HepG2 (cell line): Measurements from ENCODE around the gene HSDL2. TPM values are rescaled to one million over a fixed set of nuclear protein-coding genes. Genes with fewer than 3 reads are reported as not detected.

ENCODE experiments used
- ATAC-seq: fragments of 200-7000 bp; cut with Tn5 transposase; 3 replicates; pipeline ENCODE4 v1.9.1; 2020; ENCODE audit warnings: mild to moderate bottlenecking, moderate library complexity
- BruUV-seq: library from RNA; stranded (reverse); fragments of 400-500 nt; replicated peaks from 2 replicates; lab custom pipeline; 2021; lab: Mats Ljungman, UMichigan
- CTCF ChIA-PET: fragments of 300-600 bp; formaldehyde crosslinking; extraction: SDS; loops from one replicate; lab custom pipeline; 2021; ENCODE audit warnings: low total read pairs, inconsistent platforms, low intra/inter-chr PET ratio; lab: Yijun Ruan, JAX
- POLR2A ChIA-PET: fragments of 350-600 bp; sonication (Branson Sonifier 250); formaldehyde crosslinking; loops from one replicate; lab custom pipeline; 2020; ENCODE audit warnings: antibody characterized with exemption, inconsistent platforms; lab: Yijun Ruan, JAX
- DNase-seq: peaks from one replicate; pipeline ENCODE4 v3.0.0-alpha.2; 2015; ENCODE audit warnings: low spot score
- FAIRE-seq: peaks from 3 replicates; lab custom pipeline; 2011; peaks lifted over from hg19 to GRCh38; lab: Jason Lieb, UNC
- H2AFZ ChIP-seq: one replicate; pipeline ENCODE4 v1.6.1; 2011; ENCODE audit warnings: low read length, inconsistent platforms
- H3K27ac ChIP-seq: fragments of 300-600 bp; 3 replicates; pipeline ENCODE4 v1.8.0; 2011; ENCODE audit warnings: mixed run types, mild to moderate bottlenecking, mixed read lengths, low read length, inconsistent platforms; ENCODE audit not compliant: insufficient read depth; ENCODE audit errors: extremely low read length
- H3K27me3 ChIP-seq, 2 experiments: fragments of 200-600 bp in 1 of 2; 2 replicates in 1 of 2; 3 replicates in 1 of 2; pipeline versions ENCODE4 v1.6.0 to v1.8.0; 2011; ENCODE audit warnings: low read length in 2 of 2, mild to moderate bottlenecking in 2 of 2, moderate library complexity in 2 of 2, inconsistent platforms in 1 of 2; ENCODE audit not compliant: insufficient read depth in 2 of 2, control insufficient read depth in 1 of 2
- H3K36me3 ChIP-seq, 2 experiments: fragments of 200-600 bp in 1 of 2; replicated peaks in 1 of 2; 2 replicates in 1 of 2; 3 replicates in 1 of 2; pipeline versions ENCODE4 v1.5.1 to v1.8.0; 2011; ENCODE audit warnings: low read length in 2 of 2, inconsistent platforms in 1 of 2; ENCODE audit not compliant: insufficient read depth in 2 of 2, control insufficient read depth in 1 of 2
- H3K4me1 ChIP-seq: 2 replicates; pipeline ENCODE4 v1.5.1; 2012; ENCODE audit warnings: low read length, inconsistent platforms; ENCODE audit not compliant: insufficient read depth
- H3K4me2 ChIP-seq: 2 replicates; pipeline ENCODE4 v1.6.0; 2011; ENCODE audit warnings: low read depth, low read length, inconsistent platforms
- H3K4me3 ChIP-seq, 3 experiments: fragments of 200-600 bp in 1 of 3; sonication (generic), shearing (Covaris generic) in 1 of 3; replicated peaks in 1 of 3; 2 replicates each; pipeline ENCODE4 v1.5.1; 2011 to 2016; ENCODE audit warnings: low read length in 3 of 3, inconsistent platforms in 2 of 3, low read depth in 2 of 3, mild to moderate bottlenecking in 2 of 3, control low read depth in 1 of 3, mixed read lengths in 1 of 3; ENCODE audit not compliant: insufficient read depth in 1 of 3
- H3K79me2 ChIP-seq: one replicate; pipeline ENCODE4 v1.6.1; 2011; ENCODE audit warnings: low read length, inconsistent platforms; ENCODE audit not compliant: insufficient read depth
- H3K9ac ChIP-seq: 2 replicates; pipeline ENCODE4 v1.6.0; 2011; ENCODE audit warnings: mild to moderate bottlenecking, low read depth, low read length, inconsistent platforms; ENCODE audit not compliant: insufficient read depth
- H3K9me3 ChIP-seq: 2 replicates; pipeline ENCODE4 v1.5.1; 2012; ENCODE audit warnings: mild to moderate bottlenecking, low read length
- H4K20me1 ChIP-seq: 2 replicates; pipeline ENCODE4 v1.6.0; 2011; ENCODE audit warnings: inconsistent platforms, mild to moderate bottlenecking, low read length, moderate library complexity; ENCODE audit not compliant: insufficient read depth
- CREM ChIP-seq, 2 experiments: sonication (generic) in 1 of 2; formaldehyde crosslinking in 1 of 2; IDR thresholded peaks; 2 replicates each; pipeline versions ENCODE4 v1.4.0 to v1.6.1; 2016 to 2020; ENCODE audit warnings: antibody characterized with exemption in 1 of 2, mild to moderate bottlenecking in 1 of 2, missing genetic modification reagents in 1 of 2
- ISL2 ChIP-seq: sonication (generic); formaldehyde crosslinking; IDR thresholded peaks from 2 replicates; pipeline ENCODE4 v1.5.0; 2020; ENCODE audit warnings: missing genetic modification reagents
- JUNB ChIP-seq: sonication (generic); formaldehyde crosslinking; IDR thresholded peaks from 2 replicates; pipeline ENCODE4 v1.8.0; 2022; ENCODE audit warnings: missing genetic modification reagents, mild to moderate bottlenecking, borderline replicate concordance
- KLF16 ChIP-seq, 2 experiments: sonication (generic) in 1 of 2; formaldehyde crosslinking in 1 of 2; IDR thresholded peaks; 2 replicates each; pipeline versions ENCODE4 v1.6.1 to v1.8.0; 2016 to 2023; ENCODE audit warnings: missing genetic modification reagents in 2 of 2, missing compliant biosample characterization in 1 of 2
- MIXL1 ChIP-seq: IDR thresholded peaks from 2 replicates; pipeline ENCODE4 v1.6.1; 2016
- NR2F6 ChIP-seq, 2 experiments: IDR thresholded peaks; 2 replicates each; pipeline ENCODE4 v1.6.1; 2016; ENCODE audit warnings: antibody characterized with exemption in 1 of 2, mild to moderate bottlenecking in 1 of 2
- PAWR ChIP-seq: sonication (generic); formaldehyde crosslinking; IDR thresholded peaks from 2 replicates; pipeline ENCODE4 v1.4.0; 2020; ENCODE audit warnings: missing genetic modification reagents, mild to moderate bottlenecking, borderline replicate concordance
- SIX1 ChIP-seq: sonication (generic); formaldehyde crosslinking; IDR thresholded peaks from 2 replicates; pipeline ENCODE4 v1.4.0; 2020; ENCODE audit warnings: missing genetic modification reagents, borderline replicate concordance
- SOX5 ChIP-seq: IDR thresholded peaks from 2 replicates; pipeline ENCODE4 v1.6.1; 2016; ENCODE audit warnings: borderline replicate concordance
- ZNF773 ChIP-seq: sonication (generic); formaldehyde crosslinking; IDR thresholded peaks from 2 replicates; pipeline ENCODE4 v1.4.0; 2020; ENCODE audit warnings: missing genetic modification reagents, borderline replicate concordance
- WGBS: methylation state at CpG from one replicate; pipeline ENCODE4 v1.1.6; 2017; ENCODE audit warnings: low lambda C conversion rate; 5-methylcytosine and 5-hydroxymethylcytosine counted together
- in situ Hi-C: cut with HindIII; loops from 2 replicates; pipeline ENCODE4 v1.10.0; 2017; ENCODE audit warnings: low pct_unique_long_range_greater_than_20kb; ENCODE audit not compliant: extremely low pct_ligation_motif_present
- intact Hi-C: fragments of 100-400 bp; cut with micrococcal nuclease; formaldehyde crosslinking; loops from one replicate; pipeline ENCODE4 v1.10.0; 2022; ENCODE audit not compliant: unreplicated experiment
- polyA plus RNA-seq, 8 experiments: library from polyadenylated mRNA; depleted of rRNA in 3 of 8; stranded (reverse) in 7 of 8; unstranded in 1 of 8; fragments of >200 nt; fragmentation: Illumina TruSeq in 4 of 8; extraction: Trizol in 4 of 8; gene quantifications; 2 replicates each; pipeline versions ENCODE4 v1.2.1 to v1.2.3, GENCODE V29; 2011 to 2016; ENCODE audit warnings: low read depth in 4 of 8, missing spikeins in 1 of 8, mixed read lengths in 1 of 8; ENCODE audit not compliant: insufficient read depth in 1 of 8
- total RNA-seq, 5 experiments: library from RNA; depleted of rRNA; stranded (reverse); fragments of >200 nt; fragmentation: Illumina TruSeq; extraction: Trizol; gene quantifications; 2 replicates each; pipeline ENCODE4 v1.2.3, GENCODE V29; 2016; ENCODE audit warnings: low read depth in 1 of 5
- TF ChIP-seq, protein P1 (sequence below): IDR thresholded peaks from 2 replicates; pipeline ENCODE4 v1.6.1; 2018; ENCODE audit warnings: missing genetic modification reagents
- TF ChIP-seq, protein P2 (sequence below): sonication (generic); formaldehyde crosslinking; IDR thresholded peaks from 2 replicates; pipeline ENCODE4 v1.5.0; 2020; ENCODE audit warnings: mild to moderate bottlenecking, missing genetic modification reagents

HSDL2 gene
- total and polyA plus RNA-seq, 2 of the 13 experiments (the other 11 are each of a cell fraction or from before 2014, with no cell fraction given) = 55.3 to 80.2 TPM

DNA sequence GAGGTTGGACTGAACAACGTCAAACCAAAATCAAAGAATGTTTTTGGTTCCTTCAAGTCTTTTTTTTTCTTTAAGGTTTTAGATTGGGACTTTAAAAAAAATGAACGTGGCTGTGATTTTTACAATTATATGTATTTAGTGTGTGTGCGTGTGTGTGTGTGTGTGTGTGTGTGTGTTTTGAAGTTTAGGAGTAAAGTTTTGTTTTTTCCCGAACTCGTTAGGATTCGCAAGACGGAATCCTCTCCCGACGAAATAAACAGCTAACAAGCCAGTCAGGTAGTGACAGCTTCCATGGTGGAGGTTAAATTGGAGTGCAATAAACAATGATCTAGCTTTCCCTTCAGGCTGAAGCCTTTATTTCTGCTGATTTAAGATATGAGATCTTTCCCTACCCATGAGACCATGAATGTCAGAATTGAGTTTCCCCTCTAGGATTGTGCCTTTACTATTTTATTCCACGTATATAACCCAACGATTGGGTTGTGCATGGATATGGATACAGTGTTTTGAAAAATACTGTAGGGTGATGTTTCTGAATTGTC, 108.0 kb downstream of the HSDL2 start:
- intact Hi-C loops = loop anchor here (2.0 to 10.0 kb wide), 2 partner anchors 83 to 217 kb away; no protein-coding TSS in a partner anchor
- DNase-seq = no peak
- Histone ChIP-seq H3K4me1 (peaks cover 51% of the 10 kb centered on the region), H2AFZ (no peak overlapping the region), H3K9me3 (0 out of 2 replicates have a peak, but pooled peaks cover under 1% of the 10 kb centered on the region), H3K4me2 (peak overlapping the region; percentile 86), H3K36me3 (peaks cover 0 to 9% of the 10 kb centered on the region in 2 experiments; a peak in 4 of 5 replicates), H4K20me1 (peaks cover 33% of the 10 kb centered on the region), H3K27me3 (no peaks in the 10 kb centered on the region; a peak in 1 of 5 replicates), H3K9ac (peak overlapping the region; percentile 87), H3K79me2 (peaks cover 67% of the 10 kb centered on the region), H3K27ac (peak overlapping the region; percentile 86), H3K4me3 (peak overlapping the region; percentile 87 to 95 (median 88))
- TF ChIP-seq, protein P1, sequence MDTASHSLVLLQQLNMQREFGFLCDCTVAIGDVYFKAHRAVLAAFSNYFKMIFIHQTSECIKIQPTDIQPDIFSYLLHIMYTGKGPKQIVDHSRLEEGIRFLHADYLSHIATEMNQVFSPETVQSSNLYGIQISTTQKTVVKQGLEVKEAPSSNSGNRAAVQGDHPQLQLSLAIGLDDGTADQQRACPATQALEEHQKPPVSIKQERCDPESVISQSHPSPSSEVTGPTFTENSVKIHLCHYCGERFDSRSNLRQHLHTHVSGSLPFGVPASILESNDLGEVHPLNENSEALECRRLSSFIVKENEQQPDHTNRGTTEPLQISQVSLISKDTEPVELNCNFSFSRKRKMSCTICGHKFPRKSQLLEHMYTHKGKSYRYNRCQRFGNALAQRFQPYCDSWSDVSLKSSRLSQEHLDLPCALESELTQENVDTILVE (CRISPR knock-in tag) = no peak
- TSS peak; percentile 48 for BruUV-seq
- in situ Hi-C loops = loop anchor here (25.0 kb wide), 1 partner anchor 224 kb away; the partner anchor contains the start of gene INIP
- no peak for ATAC-seq
- FAIRE-seq = no peak
- WGBS = under 1% methylated on average over 11 of the region's 11 CpGs
- CTCF ChIA-PET = no interaction called here
- POLR2A ChIA-PET = interaction anchor here (0.6 to 1.7 kb wide), 2 partner anchors 108 to 423 kb away, joined by 3 to 7 read pairs; partner anchors contain the start of gene HSDL2

DNA sequence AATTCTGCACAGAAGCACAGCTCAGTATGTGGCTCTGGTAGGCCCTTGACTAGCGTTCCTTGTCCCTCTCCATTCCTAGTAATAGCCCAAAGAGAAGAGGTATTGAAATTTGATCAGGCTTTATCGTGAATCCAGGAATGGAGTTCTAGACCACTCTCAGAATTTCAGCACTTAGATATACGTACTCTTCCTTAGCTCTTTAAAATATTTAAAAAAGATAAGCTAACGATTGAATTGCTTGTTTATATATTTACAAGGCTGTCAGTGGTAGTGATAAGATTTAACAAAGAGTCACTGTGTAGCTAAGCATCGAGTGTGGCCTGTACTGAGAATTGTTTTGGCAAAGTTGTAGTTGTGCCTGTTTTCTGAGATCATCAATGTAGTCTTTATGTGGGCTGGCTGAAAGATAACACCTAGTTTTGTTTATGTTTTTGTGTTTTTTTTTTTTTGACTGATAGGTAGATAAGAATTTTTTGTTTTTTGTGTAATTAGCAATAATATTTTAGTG, 109.2 kb downstream of the HSDL2 start:
- no peak for FAIRE-seq
- ChIA-PET POLR2A (interaction anchor here (1.7 kb wide), 1 partner anchor 110 kb away, joined by 7 read pairs; the partner anchor contains the start of gene HSDL2), CTCF (no interaction called here)
- H3K9ac ChIP-seq = peak overlapping the region; percentile 87
- peak; percentile 46 for DNase-seq
- peaks cover 1 to 20% of the 10 kb centered on the region in 2 experiments for H3K36me3 ChIP-seq
- peak; percentile 12; the same call in 2 of the 3 replicates for ATAC-seq
- H3K4me3 ChIP-seq = peak overlapping the region; percentile 27 to 88 (median 87); a peak in 5 of 6 replicates
- peak overlapping the region; percentile 77 for H3K27ac ChIP-seq
- peaks cover 79% of the 10 kb centered on the region for H3K79me2 ChIP-seq
- H2AFZ ChIP-seq = no peak overlapping the region
- 0% methylated on average over 5 of the region's 5 CpGs for WGBS
- no peaks in the 10 kb centered on the region; a peak in 1 of 5 replicates for H3K27me3 ChIP-seq
- H3K4me2 ChIP-seq = peak overlapping the region; percentile 86
- peaks cover 61% of the 10 kb centered on the region for H3K4me1 ChIP-seq
- H4K20me1 ChIP-seq = peaks cover 38% of the 10 kb centered on the region
- in situ Hi-C loops = loop anchor here (25.0 kb wide), 1 partner anchor 223 kb away; the partner anchor contains the start of gene INIP
- no TSS peak for BruUV-seq
- H3K9me3 ChIP-seq = peaks cover 13% of the 10 kb centered on the region
- intact Hi-C loops = loop anchor here (2.0 to 10.0 kb wide), 2 partner anchors 82 to 216 kb away; no protein-coding TSS in a partner anchor
- TF ChIP-seq KLF16 (CRISPR knock-in tag; IDR thresholded peaks at IDR 0.05) (0 out of 4 replicates have a peak, but pooled peaks of 1 of the 2 experiments have one; percentile 34), NR2F6 (IDR thresholded peaks at IDR 0.05) (no peak), NR2F6 (CRISPR knock-in tag; IDR thresholded peaks at IDR 0.05) (no peak), SIX1 (CRISPR knock-in tag) (peak; percentile 85; the same call in 1 of the 2 replicates), MIXL1 (CRISPR knock-in tag) (no peak), JUNB (no peak), ISL2 (CRISPR knock-in tag) (peak; percentile 55; the same call in 1 of the 2 replicates), CREM (IDR thresholded peaks at IDR 0.05) (peak; percentile 35; the same call in 1 of the 2 replicates), CREM (CRISPR knock-in tag; IDR thresholded peaks at IDR 0.05) (no peak), PAWR (CRISPR knock-in tag) (no peak), ZNF773 (CRISPR knock-in tag) (no peak), SOX5 (0 out of 2 replicates have a peak, but pooled peaks have one; percentile 29)
- TF ChIP-seq, protein P2, sequence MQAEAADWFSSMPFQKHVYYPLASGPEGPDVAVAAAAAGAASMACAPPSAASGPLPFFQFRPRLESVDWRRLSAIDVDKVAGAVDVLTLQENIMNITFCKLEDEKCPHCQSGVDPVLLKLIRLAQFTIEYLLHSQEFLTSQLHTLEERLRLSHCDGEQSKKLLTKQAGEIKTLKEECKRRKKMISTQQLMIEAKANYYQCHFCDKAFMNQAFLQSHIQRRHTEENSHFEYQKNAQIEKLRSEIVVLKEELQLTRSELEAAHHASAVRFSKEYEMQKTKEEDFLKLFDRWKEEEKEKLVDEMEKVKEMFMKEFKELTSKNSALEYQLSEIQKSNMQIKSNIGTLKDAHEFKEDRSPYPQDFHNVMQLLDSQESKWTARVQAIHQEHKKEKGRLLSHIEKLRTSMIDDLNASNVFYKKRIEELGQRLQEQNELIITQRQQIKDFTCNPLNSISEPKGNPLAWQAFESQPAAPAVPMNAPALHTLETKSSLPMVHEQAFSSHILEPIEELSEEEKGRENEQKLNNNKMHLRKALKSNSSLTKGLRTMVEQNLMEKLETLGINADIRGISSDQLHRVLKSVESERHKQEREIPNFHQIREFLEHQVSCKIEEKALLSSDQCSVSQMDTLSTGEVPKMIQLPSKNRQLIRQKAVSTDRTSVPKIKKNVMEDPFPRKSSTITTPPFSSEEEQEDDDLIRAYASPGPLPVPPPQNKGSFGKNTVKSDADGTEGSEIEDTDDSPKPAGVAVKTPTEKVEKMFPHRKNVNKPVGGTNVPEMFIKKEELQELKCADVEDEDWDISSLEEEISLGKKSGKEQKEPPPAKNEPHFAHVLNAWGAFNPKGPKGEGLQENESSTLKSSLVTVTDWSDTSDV = no peak
